ENCODE results near the gene KRTAP29-1. TPM values are rescaled to one million over a fixed set of nuclear protein-coding genes. Genes with fewer than 3 reads are reported as not detected.

The KRTAP29-1 gene
- polyA plus RNA-seq, 1 experiment = not detected

DNA sequence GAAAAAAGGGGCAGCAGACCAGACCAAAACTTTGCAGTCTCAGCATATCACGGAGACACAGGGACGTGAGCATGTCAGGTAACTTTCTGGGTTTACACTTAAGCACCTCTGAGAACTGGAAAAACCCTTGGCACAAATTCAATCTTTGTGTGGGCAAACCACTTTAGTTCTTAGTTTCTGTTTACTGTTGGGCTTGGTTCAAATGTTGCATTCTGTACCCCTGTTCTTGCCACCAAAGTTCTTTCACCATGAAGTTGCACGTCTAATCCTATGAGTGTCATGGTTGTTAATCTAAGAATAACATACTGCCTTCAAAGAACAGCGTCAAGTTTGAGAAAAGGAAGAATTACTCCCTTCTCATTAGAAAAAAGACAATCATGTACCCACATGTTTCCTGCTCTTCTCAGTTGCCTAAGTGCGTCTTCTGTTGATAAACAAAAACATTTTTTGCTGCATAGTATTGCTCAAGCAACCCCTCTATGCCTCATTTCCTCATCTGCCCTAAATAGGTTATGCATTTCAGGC is 36.4 kb upstream of the KRTAP29-1 start:
- no peak overlapping the region for H3K4me3 ChIP-seq (ENCODE audit: low read depth, low read length)
- no peaks in the 10 kb centered on the region for H3K27me3 ChIP-seq (ENCODE audit: control insufficient read depth, insufficient read depth, low read length)
- H3K27ac ChIP-seq (ENCODE audit: low read depth, low read length) = no peak overlapping the region
- peaks cover 19% of the 10 kb centered on the region for H3K9me3 ChIP-seq (ENCODE audit: control insufficient read depth, insufficient read depth, low read length)
- TF ChIP-seq, protein P1, sequence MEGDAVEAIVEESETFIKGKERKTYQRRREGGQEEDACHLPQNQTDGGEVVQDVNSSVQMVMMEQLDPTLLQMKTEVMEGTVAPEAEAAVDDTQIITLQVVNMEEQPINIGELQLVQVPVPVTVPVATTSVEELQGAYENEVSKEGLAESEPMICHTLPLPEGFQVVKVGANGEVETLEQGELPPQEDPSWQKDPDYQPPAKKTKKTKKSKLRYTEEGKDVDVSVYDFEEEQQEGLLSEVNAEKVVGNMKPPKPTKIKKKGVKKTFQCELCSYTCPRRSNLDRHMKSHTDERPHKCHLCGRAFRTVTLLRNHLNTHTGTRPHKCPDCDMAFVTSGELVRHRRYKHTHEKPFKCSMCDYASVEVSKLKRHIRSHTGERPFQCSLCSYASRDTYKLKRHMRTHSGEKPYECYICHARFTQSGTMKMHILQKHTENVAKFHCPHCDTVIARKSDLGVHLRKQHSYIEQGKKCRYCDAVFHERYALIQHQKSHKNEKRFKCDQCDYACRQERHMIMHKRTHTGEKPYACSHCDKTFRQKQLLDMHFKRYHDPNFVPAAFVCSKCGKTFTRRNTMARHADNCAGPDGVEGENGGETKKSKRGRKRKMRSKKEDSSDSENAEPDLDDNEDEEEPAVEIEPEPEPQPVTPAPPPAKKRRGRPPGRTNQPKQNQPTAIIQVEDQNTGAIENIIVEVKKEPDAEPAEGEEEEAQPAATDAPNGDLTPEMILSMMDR (IDR thresholded peaks at IDR 0.05; ENCODE audit: low read depth, low read length) = no peak
- ChIA-PET POLR2A (no interaction called here), CTCF (interaction anchor here (1.5 to 1.7 kb wide), 2 partner anchors 9 to 17 kb away, joined by 4 to 9 read pairs; no protein-coding TSS in a partner anchor)
- no peak for DNase-seq (ENCODE audit: low read depth, low spot score)

DNA sequence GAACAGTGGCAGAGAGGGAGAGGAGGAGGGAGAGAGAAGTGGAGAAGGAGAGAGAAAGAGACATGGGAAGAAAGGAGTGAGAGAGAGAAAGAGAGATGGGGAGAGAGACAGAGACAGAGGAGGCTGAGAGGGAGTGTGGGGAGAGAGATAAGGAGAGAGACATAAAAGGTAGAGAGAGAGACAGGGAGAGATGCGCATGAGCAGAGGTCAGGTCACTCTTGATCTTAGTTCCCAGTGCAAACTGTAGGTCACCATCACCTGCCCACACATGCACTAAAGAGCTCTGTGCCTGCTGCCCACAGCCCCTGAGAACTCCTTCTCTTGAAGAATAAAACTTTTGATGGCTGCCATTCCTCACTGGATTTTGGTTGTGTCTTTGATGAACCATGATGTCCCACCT is 33.1 kb upstream of the KRTAP29-1 start:
- POLR2A ChIA-PET = no interaction called here
- DNase-seq (ENCODE audit: low read depth, low spot score) = no peak
- H3K27ac ChIP-seq (ENCODE audit: low read depth, low read length) = no peak overlapping the region
- TF ChIP-seq, protein P1 (IDR thresholded peaks at IDR 0.05; ENCODE audit: low read depth, low read length) = no peak
- H3K9me3 ChIP-seq (ENCODE audit: control insufficient read depth, insufficient read depth, low read length) = no peaks in the 10 kb centered on the region; the same call in 1 of the 2 replicates
- no peaks in the 10 kb centered on the region for H3K27me3 ChIP-seq (ENCODE audit: control insufficient read depth, insufficient read depth, low read length)
- no peak overlapping the region for H3K4me3 ChIP-seq (ENCODE audit: low read depth, low read length)
- CTCF ChIA-PET = no interaction called here

DNA sequence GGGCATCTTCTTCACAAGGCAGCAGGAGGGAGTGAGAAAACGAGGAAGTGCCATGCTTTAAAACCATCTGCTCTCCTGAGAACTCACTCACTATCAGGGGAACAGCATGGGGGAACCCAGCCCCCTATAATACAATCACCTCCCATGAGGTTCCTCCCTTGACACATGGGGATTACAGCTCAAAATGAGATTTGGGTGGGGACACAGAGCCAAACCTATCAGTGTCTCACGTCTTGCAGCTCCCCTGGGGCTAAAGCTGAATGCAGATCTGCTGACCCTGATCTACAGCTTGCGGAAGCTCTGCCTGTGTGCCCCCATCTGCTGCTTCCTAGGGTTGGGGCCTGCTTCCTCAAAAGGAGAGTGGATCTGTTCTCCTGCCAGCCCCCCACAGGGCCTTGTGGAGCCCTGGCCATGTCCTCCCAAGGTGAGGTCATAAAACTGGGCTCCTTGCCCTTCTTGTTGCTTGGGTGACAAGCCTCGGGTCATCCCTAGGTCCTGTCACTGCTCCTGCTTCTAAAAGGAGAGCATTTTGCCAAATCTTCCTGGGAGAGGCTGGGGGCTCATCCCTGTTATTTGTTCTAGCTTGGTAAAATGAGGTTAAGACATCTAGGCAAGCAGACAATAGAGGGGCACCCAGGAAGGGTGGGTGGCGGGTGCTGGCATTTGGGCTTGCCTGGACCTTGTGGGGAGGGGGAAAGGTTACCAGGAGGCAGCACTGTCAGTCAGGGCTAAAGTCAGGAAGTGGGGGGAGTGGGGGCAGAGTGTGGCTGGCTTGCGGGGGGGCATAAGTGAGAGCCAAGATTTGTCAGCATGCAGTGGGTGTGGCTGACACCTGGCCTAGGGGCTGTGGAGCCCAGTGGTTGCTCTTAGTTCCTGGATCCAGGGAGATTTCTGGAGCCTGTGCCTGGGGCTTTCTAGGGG is 32.0 kb upstream of the KRTAP29-1 start:
- ChIA-PET POLR2A (no interaction called here), CTCF (interaction anchor here (2.2 kb wide), 1 partner anchor 13 kb away, joined by 10 read pairs; no protein-coding TSS in a partner anchor)
- DNase-seq (ENCODE audit: low read depth, low spot score) = no peak
- TF ChIP-seq, protein P1 (IDR thresholded peaks at IDR 0.05; ENCODE audit: low read depth, low read length) = no peak
- no peaks in the 10 kb centered on the region; the same call in 1 of the 2 replicates for H3K9me3 ChIP-seq (ENCODE audit: control insufficient read depth, insufficient read depth, low read length)
- H3K4me3 ChIP-seq (ENCODE audit: low read depth, low read length) = no peak overlapping the region
- H3K27me3 ChIP-seq (ENCODE audit: control insufficient read depth, insufficient read depth, low read length) = no peaks in the 10 kb centered on the region
- no peak overlapping the region for H3K27ac ChIP-seq (ENCODE audit: low read depth, low read length)

DNA sequence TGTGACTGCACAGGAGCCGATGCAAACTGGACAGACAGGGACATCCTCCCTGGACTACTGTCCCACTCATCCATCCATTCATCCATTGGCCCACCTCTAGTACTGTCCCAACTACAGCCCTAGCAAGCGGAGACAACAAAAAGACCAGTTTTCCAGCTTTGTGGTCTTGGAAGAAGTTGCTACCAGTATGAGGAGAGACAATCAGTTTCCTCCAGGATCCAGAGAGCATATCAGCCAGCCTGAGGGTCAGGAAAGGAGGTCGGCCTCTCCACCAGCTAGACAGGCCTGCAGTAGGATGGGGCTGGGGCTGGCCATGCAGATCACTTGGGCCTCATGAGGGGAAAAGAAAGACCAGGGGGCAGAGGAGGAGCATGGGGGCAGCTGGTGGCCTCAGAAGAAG is 31.2 kb upstream of the KRTAP29-1 start:
- POLR2A ChIA-PET = no interaction called here
- Histone ChIP-seq H3K9me3 (ENCODE audit: control insufficient read depth, insufficient read depth, low read length) (no peaks in the 10 kb centered on the region; the same call in 1 of the 2 replicates), H3K4me3 (ENCODE audit: low read depth, low read length) (no peak overlapping the region), H3K27me3 (ENCODE audit: control insufficient read depth, insufficient read depth, low read length) (no peaks in the 10 kb centered on the region), H3K27ac (ENCODE audit: low read depth, low read length) (no peak overlapping the region)
- TF ChIP-seq, protein P1 (IDR thresholded peaks at IDR 0.05; ENCODE audit: low read depth, low read length) = no peak
- DNase-seq (ENCODE audit: low read depth, low spot score) = no peak
- CTCF ChIA-PET = interaction anchor here (0.9 to 2.2 kb wide), 2 partner anchors 12 to 215 kb away, joined by 3 to 10 read pairs; no protein-coding TSS in a partner anchor

DNA sequence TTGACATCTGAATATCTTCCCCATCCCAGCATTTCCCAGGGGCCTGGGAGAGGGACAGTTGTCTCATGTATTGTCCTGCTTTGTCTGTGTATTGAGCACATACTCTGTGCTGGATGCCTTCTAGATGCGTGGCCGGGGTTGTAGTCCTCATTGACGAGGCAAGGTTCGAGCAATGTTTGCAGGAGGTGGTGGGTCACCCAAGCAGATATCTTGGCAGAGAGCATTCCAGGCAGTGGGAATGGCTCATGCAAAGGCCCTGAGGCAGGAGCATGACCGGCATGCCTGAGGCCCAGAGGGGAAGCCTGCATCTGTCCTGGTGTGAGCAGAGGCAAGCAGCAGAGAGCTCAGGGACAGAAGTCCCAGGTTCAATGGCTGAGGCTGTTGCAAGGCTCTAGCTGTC is 30.4 kb upstream of the KRTAP29-1 start:
- CTCF ChIA-PET = interaction anchor here (0.9 to 2.2 kb wide), 2 partner anchors 11 to 216 kb away, joined by 3 to 10 read pairs; no protein-coding TSS in a partner anchor
- Histone ChIP-seq H3K4me3 (ENCODE audit: low read depth, low read length) (no peak overlapping the region), H3K27me3 (ENCODE audit: control insufficient read depth, insufficient read depth, low read length) (no peaks in the 10 kb centered on the region), H3K27ac (ENCODE audit: low read depth, low read length) (no peak overlapping the region), H3K9me3 (ENCODE audit: control insufficient read depth, insufficient read depth, low read length) (no peaks in the 10 kb centered on the region; the same call in 1 of the 2 replicates)
- TF ChIP-seq, protein P1 (IDR thresholded peaks at IDR 0.05; ENCODE audit: low read depth, low read length) = no peak
- POLR2A ChIA-PET = no interaction called here
- DNase-seq (ENCODE audit: low read depth, low spot score) = no peak
